Measurements from ENCODE around the gene CSF3R.

GRCh38 chr1:36433102-36433501 is 49.6 kb downstream of the CSF3R start:
- TF ChIP-seq CTCF (IDR thresholded peaks at IDR 0.05) = no peak
- TF ChIP-seq POLR2AphosphoS5 (IDR thresholded peaks at IDR 0.05) = no peak

Data from stomach (tissue), 4 donors.